Keratinocyte (primary cell): Measurements from ENCODE around the gene ZFYVE26. TPM values are rescaled to one million over a fixed set of nuclear protein-coding genes. Genes with fewer than 3 reads are reported as not detected.
"Not testable (repeated sequence)": the region's sequence is repeated elsewhere in the genome, so short reads cannot be mapped to it uniquely, and the experiment has no call there.

Experiments used
- DNase-seq: peaks from one replicate; pipeline ENCODE4 v3.0.0-alpha.2; 2011; ENCODE audit warnings: low read depth, missing footprints, low spot score
- FAIRE-seq: peaks from 2 replicates; lab custom pipeline; 2011; peaks lifted over from hg19 to GRCh38; lab: Jason Lieb, UNC
- H2AFZ ChIP-seq: 2 replicates; pipeline ENCODE4 v1.6.0; 2012; ENCODE audit warnings: low read length, control low read depth, inconsistent platforms; ENCODE audit not compliant: control insufficient read depth
- H3K27ac ChIP-seq: 2 replicates; pipeline ENCODE4 v1.5.1; 2011; ENCODE audit warnings: low read length; ENCODE audit not compliant: control insufficient read depth, insufficient read depth
- H3K27me3 ChIP-seq: 3 replicates; pipeline ENCODE4 v1.6.0; 2011; ENCODE audit warnings: low read length; ENCODE audit not compliant: control insufficient read depth, insufficient read depth; ENCODE audit errors: extremely low read depth
- H3K36me3 ChIP-seq, 2 experiments: 2 replicates in 1 of 2; 3 replicates in 1 of 2; pipeline ENCODE4 v1.5.1; 2011; ENCODE audit warnings: low read length in 2 of 2, mild to moderate bottlenecking in 1 of 2; ENCODE audit not compliant: control insufficient read depth in 2 of 2, insufficient read depth in 2 of 2; ENCODE audit errors: extremely low read depth in 1 of 2
- H3K4me1 ChIP-seq: 3 replicates; pipeline ENCODE4 v1.5.1; 2011; ENCODE audit warnings: low read length; ENCODE audit not compliant: control insufficient read depth, insufficient read depth; ENCODE audit errors: extremely low read depth
- H3K4me2 ChIP-seq: 3 replicates; pipeline ENCODE4 v1.6.0; 2011; ENCODE audit warnings: low read depth, low read length; ENCODE audit not compliant: control insufficient read depth, insufficient read depth; ENCODE audit errors: extremely low read depth
- H3K4me3 ChIP-seq, 3 experiments: fragments of 200-600 bp in 1 of 3; sonication (generic) in 1 of 3; 2 replicates in 2 of 3; 3 replicates in 1 of 3; pipeline ENCODE4 v1.5.1; 2011 to 2016; ENCODE audit warnings: low read length in 3 of 3, mild to moderate bottlenecking in 3 of 3, control low read depth in 2 of 3, inconsistent platforms in 1 of 3, low read depth in 1 of 3, mixed read lengths in 1 of 3, mixed run types in 1 of 3, moderate library complexity in 1 of 3; ENCODE audit not compliant: control insufficient read depth in 2 of 3, insufficient read depth in 2 of 3; ENCODE audit errors: extremely low read depth in 1 of 3
- H3K79me2 ChIP-seq: 2 replicates; pipeline ENCODE4 v1.6.0; 2012; ENCODE audit warnings: low read length; ENCODE audit not compliant: control insufficient read depth, insufficient read depth
- H3K9ac ChIP-seq: 3 replicates; pipeline ENCODE4 v1.6.0; 2011; ENCODE audit warnings: low read length; ENCODE audit not compliant: control insufficient read depth, insufficient read depth; ENCODE audit errors: extremely low read depth
- H3K9me1 ChIP-seq: 3 replicates; pipeline ENCODE4 v1.6.0; 2011; ENCODE audit warnings: low read length; ENCODE audit not compliant: control insufficient read depth, insufficient read depth; ENCODE audit errors: extremely low read depth
- H3K9me3 ChIP-seq: 2 replicates; pipeline ENCODE4 v1.5.1; 2012; ENCODE audit warnings: low read depth, low read length; ENCODE audit not compliant: control insufficient read depth
- H4K20me1 ChIP-seq: 3 replicates; pipeline ENCODE4 v1.6.0; 2011; ENCODE audit warnings: low read length; ENCODE audit not compliant: control insufficient read depth, insufficient read depth; ENCODE audit errors: extremely low read depth
- CTCF ChIP-seq, 3 experiments: IDR thresholded peaks in 1 of 3; conservative IDR thresholded peaks in 1 of 3; optimal IDR thresholded peaks in 1 of 3; 2 replicates in 2 of 3; 3 replicates in 1 of 3; pipeline versions ENCODE3 to v1.5.1; 2011; ENCODE audit warnings: low read length in 3 of 3, mild to moderate bottlenecking in 3 of 3, moderate library complexity in 2 of 3, control low read depth in 1 of 3, inconsistent platforms in 1 of 3; ENCODE audit not compliant: insufficient read depth in 2 of 3; ENCODE audit errors: extremely low read depth in 1 of 3
- EZH2 ChIP-seq: IDR thresholded peaks from one replicate; pipeline ENCODE4 v1.6.1; 2012; ENCODE audit warnings: inconsistent platforms, mild to moderate bottlenecking, low read length, moderate library complexity
- dilution Hi-C: fragments of 300-500 bp; cut with MboI; formaldehyde crosslinking; loops from one replicate; pipeline ENCODE4 v1.7.0; 2020; ENCODE audit warnings: low sequenced_read_pairs; ENCODE audit not compliant: extremely low pct_ligation_motif_present
- polyA plus RNA-seq, 5 experiments: library from polyadenylated mRNA; depleted of rRNA in 3 of 5; stranded (reverse) in 3 of 5; stranded (forward) in 1 of 5; unstranded in 1 of 5; fragments of >200 nt; gene quantifications; 1 replicate in 1 of 5; 2 replicates in 3 of 5; 3 replicates in 1 of 5; pipeline versions ENCODE4 v1.2.1 to v1.2.3, GENCODE V29; 2011 to 2012; ENCODE audit warnings: missing spikeins in 2 of 5, low read depth in 1 of 5, low replicate concordance in 1 of 5

The ZFYVE26 gene
- polyA plus RNA-seq, 1 donor (not counting 4 experiments of a cell fraction or from before 2014, with no cell fraction given): 9.8 TPM

DNA sequence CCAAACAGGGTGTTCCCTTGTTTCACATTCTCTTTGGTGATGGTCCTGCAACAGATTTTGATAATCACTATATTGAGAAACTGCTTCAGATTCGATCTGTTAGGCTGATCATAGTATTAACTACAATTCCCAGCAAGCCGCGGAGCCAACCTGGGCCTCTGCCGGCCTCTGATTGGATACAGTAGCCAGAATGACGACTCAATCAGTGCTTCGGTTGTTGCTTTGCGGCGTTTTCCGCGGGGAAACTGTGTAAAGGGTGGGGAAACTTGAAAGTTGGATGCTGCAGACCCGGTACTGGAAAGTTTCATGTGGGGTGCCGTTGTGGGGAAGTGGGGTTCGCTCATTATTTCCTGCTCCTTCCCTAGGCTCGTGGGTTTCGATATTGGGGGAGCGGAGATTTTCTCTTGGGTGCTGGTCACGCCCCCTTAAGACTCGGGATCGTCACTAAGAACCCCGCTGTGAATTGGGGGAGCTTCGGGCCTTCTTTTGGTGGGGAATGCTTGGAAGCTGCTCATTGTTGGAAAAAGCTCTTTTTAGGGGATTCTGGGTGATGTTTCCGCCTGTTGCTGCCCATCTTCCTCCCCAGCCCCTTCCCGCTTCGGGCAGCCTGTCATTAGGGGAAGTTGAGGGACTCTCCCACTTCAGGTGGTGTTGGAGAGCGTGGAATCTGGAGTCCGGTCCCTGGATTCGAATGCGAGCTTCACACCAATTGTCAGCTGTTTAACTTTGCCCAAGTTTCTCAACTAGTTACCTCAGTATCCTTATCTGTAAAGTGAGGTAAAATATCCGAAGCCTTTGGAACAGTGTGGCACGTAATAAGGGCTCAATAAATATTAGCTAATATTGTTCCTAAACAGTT is 3.4 kb upstream of the ZFYVE26 start, which contains the start of gene RAD51B:
TSS of gene RAD51B (plus strand) at position 217 of the 859 bp plus-strand sequence.
- no peaks in the 10 kb centered on the region for H3K9me3 ChIP-seq
- FAIRE-seq: peak; percentile 75
- DNase-seq: no peak
- peak within 1 kb of the TSS; percentile 81 to 91 (median 81) for H3K4me3 ChIP-seq
- H3K27ac ChIP-seq: peak within 1 kb of the TSS; percentile 76
- no peak for TF ChIP-seq EZH2
- TF ChIP-seq CTCF (optimal IDR thresholded peaks at IDR 0.05 in 1 of 3, IDR thresholded peaks at IDR 0.05 in 1 of 3, conservative IDR thresholded peaks at IDR 0.05 in 1 of 3; ENCODE audit: extremely low read depth in 1 of 3, insufficient read depth in 2 of 3, low read length in 3 of 3): no peak
- H3K4me2 ChIP-seq: peak within 1 kb of the TSS; percentile 95
- H3K9me1 ChIP-seq: no peaks in the 10 kb centered on the region
- H3K79me2 ChIP-seq: peaks cover 9% of the 10 kb centered on the region
- H3K9ac ChIP-seq: peak within 1 kb of the TSS; percentile 81
- dilution Hi-C loops: no loop called here
- peak within 1 kb of the TSS; percentile 97 for H2AFZ ChIP-seq
- H3K4me1 ChIP-seq: peaks cover 18% of the 10 kb centered on the region
- no peaks in the 10 kb centered on the region for H3K36me3 ChIP-seq
- no peaks in the 10 kb centered on the region for H4K20me1 ChIP-seq
- H3K27me3 ChIP-seq: no peaks in the 10 kb centered on the region

DNA sequence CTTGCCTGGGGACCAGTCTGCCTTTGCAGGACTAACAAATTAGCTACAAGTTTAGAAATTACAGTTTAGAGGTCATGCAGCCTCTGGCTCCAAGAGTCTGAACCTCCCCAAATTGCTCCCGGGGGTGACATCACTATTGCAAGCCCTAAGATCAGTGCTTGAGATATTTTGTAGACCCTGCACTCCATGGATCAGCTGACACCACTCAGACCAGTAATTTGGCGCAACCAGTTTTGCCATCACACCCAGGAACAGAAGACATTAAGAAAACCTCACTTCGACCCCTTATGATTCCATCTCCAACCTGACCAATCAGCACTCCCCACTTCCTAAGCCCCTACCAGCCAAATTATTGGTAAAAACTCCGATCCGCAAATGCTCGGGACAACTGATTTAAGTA is 2.1 kb upstream of the ZFYVE26 start:
- H3K9me1 ChIP-seq, H3K4me3 ChIP-seq, H3K4me2 ChIP-seq, H4K20me1 ChIP-seq, H2AFZ ChIP-seq, FAIRE-seq, H3K9me3 ChIP-seq, H3K27ac ChIP-seq, H3K9ac ChIP-seq, H3K27me3 ChIP-seq, DNase-seq, H3K36me3 ChIP-seq, dilution Hi-C loops: not testable (repeated sequence)
- Histone ChIP-seq H3K4me1 (peaks cover 21% of the 10 kb centered on the region), H3K79me2 (peaks cover 12% of the 10 kb centered on the region)
